GM18907 (cell line): ENCODE measurements around the gene HES1.

ENCODE experiments used
- ATAC-seq: cut with Tn5 transposase; IDR thresholded peaks from one replicate; pipeline ENCODE4 v1.9.1; 2021; ENCODE audit warnings: mild to moderate bottlenecking, moderate library complexity; ENCODE audit not compliant: unreplicated experiment

HES1 gene

GRCh38 chr3:194165271-194166018 lies 29.5 kb downstream of the HES1 start:
- no peak for ATAC-seq

GRCh38 chr3:194166682-194167479 lies 30.9 kb downstream of the HES1 start:
- ATAC-seq: no peak

GRCh38 chr3:194167480-194168282 lies 31.7 kb downstream of the HES1 start:
- no peak for ATAC-seq

- ATAC-seq: no peak
Observed at GRCh38 chr3:194168994-194169393, 33.0 kb downstream of the HES1 start.

GRCh38 chr3:194169595-194169994 lies 33.6 kb downstream of the HES1 start:
- ATAC-seq: no peak

GRCh38 chr3:194170793-194171192 lies 34.8 kb downstream of the HES1 start:
- no peak for ATAC-seq

- ATAC-seq: no peak
Observed at GRCh38 chr3:194174406-194174805, 38.5 kb downstream of the HES1 start.

- ATAC-seq: no peak
Observed at GRCh38 chr3:194174980-194175379, 39.0 kb downstream of the HES1 start.

GRCh38 chr3:194176274-194176991 lies 40.5 kb downstream of the HES1 start:
- no peak for ATAC-seq

- no peak for ATAC-seq
Observed at GRCh38 chr3:194177141-194177540, 41.2 kb downstream of the HES1 start.

GRCh38 chr3:194178128-194178527 lies 42.2 kb downstream of the HES1 start:
- no peak for ATAC-seq

GRCh38 chr3:194178669-194179068 lies 42.7 kb downstream of the HES1 start:
- ATAC-seq: no peak

- no peak for ATAC-seq
Observed at GRCh38 chr3:194180570-194180969, 44.6 kb downstream of the HES1 start.

- ATAC-seq: no peak
Observed at GRCh38 chr3:194181612-194182529, 45.9 kb downstream of the HES1 start.

GRCh38 chr3:194183271-194183670 lies 47.3 kb downstream of the HES1 start:
- no peak for ATAC-seq

GRCh38 chr3:194184265-194184751 lies 48.4 kb downstream of the HES1 start:
- no peak for ATAC-seq

- ATAC-seq: no peak
Observed at GRCh38 chr3:194184801-194185200, 48.9 kb downstream of the HES1 start.

- no peak for ATAC-seq
Observed at GRCh38 chr3:194185221-194185620, 49.3 kb downstream of the HES1 start.

- no peak for ATAC-seq
Observed at GRCh38 chr3:194187233-194187944, 51.4 kb downstream of the HES1 start.
